Measurements from ENCODE around the gene SNTG2.

DNA sequence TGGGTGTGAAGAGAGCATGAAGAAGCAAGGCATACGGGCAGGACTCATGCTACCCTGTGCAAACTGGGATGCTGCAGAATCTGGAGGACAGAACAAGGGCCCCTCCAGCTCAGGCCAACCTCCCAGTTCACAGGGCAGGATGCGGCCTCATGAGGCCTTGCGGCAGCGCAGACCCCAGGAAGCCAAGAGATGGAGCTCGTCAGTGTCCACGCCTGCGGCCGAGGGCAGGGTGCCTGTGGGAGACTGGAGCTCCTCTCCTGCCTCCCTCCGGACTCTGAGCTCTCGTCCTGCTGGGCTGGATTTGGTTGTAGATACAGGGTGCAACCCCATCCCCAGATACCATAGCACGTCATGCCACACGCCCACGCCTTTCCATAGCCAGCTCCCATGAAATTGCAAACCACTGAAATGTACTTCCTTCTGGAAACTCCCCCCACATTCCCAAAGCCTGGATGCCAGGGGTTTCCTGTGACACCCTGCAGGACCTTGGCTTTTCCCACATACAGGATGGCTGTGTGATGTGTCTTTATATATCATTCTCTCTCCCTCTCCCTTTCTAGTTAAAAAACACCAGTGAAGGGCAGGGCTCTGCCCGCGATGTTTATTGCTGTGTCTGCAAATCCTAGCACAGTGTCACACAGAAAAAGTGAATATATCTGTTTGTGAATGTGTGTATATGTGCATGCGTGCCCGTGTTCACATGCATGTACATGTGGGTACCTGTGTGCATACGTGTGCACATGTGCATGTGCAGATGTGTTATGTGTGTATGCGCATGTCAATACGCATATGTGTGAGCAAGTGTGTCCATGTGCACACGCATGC is 12.3 kb upstream of the SNTG2 start:
- TF ChIP-seq, protein P1, sequence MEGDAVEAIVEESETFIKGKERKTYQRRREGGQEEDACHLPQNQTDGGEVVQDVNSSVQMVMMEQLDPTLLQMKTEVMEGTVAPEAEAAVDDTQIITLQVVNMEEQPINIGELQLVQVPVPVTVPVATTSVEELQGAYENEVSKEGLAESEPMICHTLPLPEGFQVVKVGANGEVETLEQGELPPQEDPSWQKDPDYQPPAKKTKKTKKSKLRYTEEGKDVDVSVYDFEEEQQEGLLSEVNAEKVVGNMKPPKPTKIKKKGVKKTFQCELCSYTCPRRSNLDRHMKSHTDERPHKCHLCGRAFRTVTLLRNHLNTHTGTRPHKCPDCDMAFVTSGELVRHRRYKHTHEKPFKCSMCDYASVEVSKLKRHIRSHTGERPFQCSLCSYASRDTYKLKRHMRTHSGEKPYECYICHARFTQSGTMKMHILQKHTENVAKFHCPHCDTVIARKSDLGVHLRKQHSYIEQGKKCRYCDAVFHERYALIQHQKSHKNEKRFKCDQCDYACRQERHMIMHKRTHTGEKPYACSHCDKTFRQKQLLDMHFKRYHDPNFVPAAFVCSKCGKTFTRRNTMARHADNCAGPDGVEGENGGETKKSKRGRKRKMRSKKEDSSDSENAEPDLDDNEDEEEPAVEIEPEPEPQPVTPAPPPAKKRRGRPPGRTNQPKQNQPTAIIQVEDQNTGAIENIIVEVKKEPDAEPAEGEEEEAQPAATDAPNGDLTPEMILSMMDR (IDR thresholded peaks at IDR 0.05): no peak
- no peak for TF ChIP-seq POLR2A (IDR thresholded peaks at IDR 0.05)

Measured in esophagus squamous epithelium (tissue), 4 donors.